Epithelial cell of proximal tubule (primary cell): ENCODE measurements around the gene ZNF124. TPM values are rescaled to one million over a fixed set of nuclear protein-coding genes. Genes with fewer than 3 reads are reported as not detected.

Experiments
- DNase-seq: peaks from one replicate; pipeline ENCODE4 v3.0.0-alpha.2; 2011; ENCODE audit warnings: low read depth
- H3K4me3 ChIP-seq: 2 replicates; pipeline ENCODE4 v1.5.1; 2011; ENCODE audit warnings: low read depth, mild to moderate bottlenecking, low read length
- total RNA-seq: library from RNA; depleted of rRNA; stranded (reverse); fragments of >200 nt; gene quantifications from 2 replicates; pipeline ENCODE4 v1.2.3, GENCODE V29; 2015
- TF ChIP-seq, protein P1 (sequence below): conservative IDR thresholded peaks from 2 replicates; pipeline ENCODE4 v1.5.1; 2012; ENCODE audit warnings: low read depth, mild to moderate bottlenecking, low read length

The ZNF124 gene
- total RNA-seq, 1 donor from 2014 or later: 15.4 TPM

DNA sequence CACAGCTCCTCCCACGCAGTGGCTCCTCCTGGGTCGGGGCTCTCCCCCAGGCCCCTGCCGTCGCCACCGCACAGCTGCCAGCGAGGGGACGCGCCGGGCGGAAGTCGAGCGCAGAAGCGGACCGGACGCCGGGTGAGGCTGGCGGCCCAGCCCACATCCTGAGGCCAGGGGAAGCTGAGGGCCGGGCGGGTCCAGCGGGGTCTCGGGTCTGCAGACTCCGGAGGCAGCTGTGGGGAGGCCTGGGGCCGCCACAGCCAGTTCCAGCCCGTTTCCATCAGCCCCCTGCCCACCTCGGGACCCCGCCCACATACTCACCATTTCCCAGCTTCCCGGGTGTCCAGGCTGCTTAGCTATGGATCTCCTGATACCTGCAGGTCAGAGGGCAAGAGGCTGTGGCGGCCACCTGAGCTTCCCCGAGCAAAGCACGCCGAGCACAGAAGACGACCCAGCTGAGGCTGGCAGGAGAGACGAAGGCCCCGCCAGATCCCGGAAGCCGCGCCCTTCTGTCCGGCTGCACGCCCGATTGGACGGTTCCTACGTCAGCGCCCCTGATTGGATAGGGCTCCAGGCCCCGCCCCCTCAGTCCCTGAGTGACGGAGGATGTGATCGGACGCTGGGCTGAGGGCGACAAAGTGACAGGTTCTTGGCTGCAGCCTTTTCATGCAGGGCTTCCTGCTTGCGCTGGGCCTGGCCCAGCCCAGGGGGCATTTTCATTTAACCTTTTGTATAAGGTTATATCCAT is 38.7 kb upstream of the ZNF124 start:
- peak overlapping the region; percentile 88 for H3K4me3 ChIP-seq
- TF ChIP-seq, protein P1, sequence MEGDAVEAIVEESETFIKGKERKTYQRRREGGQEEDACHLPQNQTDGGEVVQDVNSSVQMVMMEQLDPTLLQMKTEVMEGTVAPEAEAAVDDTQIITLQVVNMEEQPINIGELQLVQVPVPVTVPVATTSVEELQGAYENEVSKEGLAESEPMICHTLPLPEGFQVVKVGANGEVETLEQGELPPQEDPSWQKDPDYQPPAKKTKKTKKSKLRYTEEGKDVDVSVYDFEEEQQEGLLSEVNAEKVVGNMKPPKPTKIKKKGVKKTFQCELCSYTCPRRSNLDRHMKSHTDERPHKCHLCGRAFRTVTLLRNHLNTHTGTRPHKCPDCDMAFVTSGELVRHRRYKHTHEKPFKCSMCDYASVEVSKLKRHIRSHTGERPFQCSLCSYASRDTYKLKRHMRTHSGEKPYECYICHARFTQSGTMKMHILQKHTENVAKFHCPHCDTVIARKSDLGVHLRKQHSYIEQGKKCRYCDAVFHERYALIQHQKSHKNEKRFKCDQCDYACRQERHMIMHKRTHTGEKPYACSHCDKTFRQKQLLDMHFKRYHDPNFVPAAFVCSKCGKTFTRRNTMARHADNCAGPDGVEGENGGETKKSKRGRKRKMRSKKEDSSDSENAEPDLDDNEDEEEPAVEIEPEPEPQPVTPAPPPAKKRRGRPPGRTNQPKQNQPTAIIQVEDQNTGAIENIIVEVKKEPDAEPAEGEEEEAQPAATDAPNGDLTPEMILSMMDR: no peak
- DNase-seq: peak; percentile 36

DNA sequence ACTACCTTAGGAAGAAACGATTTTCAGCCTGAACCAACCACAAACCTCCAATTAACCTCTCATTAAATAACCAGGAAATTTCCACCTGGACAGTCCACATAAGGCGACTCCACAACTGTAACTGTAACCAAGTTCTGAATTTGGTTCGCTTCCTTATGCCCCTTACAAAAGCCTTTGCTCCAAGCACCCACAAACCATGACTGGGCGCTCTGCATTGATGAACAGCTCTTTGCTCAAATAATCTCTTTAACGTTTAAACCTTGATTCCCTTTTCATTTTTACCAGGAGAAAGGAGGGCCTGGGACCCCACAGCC is 38.2 kb upstream of the ZNF124 start:
- H3K4me3 ChIP-seq: peak overlapping the region; percentile 88
- TF ChIP-seq, protein P1: no peak
- no peak for DNase-seq

DNA sequence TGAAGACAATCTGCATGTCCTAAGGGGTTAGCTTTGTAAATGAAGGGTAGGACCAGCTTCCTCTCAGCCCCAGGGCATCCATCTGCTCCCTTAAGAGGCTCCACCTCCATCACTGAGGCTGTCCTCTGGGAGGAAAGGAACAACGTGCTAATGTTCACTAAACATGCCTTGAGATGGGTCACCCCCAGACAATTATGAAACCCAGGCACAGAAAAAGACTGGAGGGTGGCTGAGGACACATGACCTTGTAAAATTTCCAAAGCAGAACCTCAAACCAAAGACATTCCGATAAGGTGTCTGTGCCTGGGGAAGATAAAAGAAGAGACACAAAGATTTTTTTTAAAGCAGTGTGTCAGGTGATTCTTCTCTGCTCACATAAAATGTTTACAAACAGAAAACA is 37.6 kb upstream of the ZNF124 start:
- no peak for DNase-seq
- TF ChIP-seq, protein P1: no peak
- peak overlapping the region; percentile 88 for H3K4me3 ChIP-seq

DNA sequence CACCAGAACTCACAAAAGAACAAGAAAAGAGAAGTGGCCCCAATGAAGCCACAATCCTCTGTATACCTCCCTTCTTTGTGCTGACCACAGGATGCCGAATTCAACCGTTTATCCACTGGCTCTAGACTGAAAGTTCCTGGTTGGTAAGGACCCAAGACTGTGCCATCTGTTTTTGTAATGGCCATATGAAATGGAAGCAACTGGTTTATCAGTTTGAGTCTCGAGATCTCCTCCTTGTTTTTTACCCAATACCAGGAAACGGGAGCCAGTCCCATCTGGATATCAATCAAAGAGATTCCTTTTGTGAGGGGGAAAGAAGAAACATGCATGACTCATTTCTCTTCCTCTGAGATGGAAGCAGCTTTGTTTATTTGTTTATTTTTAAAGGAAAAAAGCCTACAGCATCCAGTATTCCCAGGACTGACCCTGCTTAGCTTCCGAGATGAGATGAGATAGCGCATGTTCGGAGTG is 32.4 kb upstream of the ZNF124 start:
- TF ChIP-seq, protein P1: no peak
- no peak overlapping the region for H3K4me3 ChIP-seq
- DNase-seq: no peak

GRCh38 chr1:247198781-247199180 is 27.0 kb upstream of the ZNF124 start:
- TF ChIP-seq, protein P1: no peak
- DNase-seq: no peak
- H3K4me3 ChIP-seq: no peak overlapping the region

- TF ChIP-seq, protein P1: no peak
- no peak for DNase-seq
Measured at GRCh38 chr1:247193958-247194357, 22.1 kb upstream of the ZNF124 start.

DNA sequence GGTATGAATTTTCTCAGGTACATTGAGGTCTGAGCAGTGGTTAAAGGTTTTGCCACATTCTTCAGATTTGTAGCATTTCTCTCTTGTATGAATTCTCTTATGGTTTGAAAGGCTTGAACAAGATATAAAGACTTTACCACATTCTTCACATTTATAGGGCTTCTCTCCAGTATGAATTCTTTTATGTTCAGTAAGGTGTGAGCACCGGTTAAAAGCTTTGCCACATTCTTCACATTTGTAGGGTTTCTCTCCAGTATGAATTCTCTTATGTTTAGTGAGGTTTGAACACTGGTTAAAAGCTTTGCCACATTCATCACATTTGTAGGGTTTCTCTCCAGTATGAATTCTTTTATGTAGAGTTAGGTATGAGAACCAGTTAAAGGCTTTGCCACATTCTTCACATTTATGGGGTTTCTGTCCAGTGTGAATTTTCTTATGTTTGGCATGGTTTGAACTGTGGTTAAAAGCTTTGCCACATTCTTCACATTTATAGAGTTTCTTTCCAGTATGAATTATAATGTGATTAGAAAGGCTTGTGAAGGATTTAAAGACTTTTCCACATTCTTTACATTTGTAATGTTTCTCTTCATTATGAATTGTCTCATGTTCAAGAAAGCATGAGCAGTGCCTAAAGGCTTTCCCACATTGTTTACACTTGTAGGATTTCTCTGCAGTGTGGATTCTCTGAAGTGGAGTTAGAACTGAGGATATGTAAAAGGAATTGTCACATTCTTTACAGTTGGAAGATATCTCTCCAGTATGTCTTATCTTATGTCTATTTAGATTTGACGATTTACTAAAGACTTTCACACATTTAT is 18.4 kb upstream of the ZNF124 start:
- no peak for DNase-seq
- TF ChIP-seq, protein P1: no peak
- H3K4me3 ChIP-seq: no peak overlapping the region

More at GRCh38 chr1:247193958-247194357, 22.1 kb upstream of the ZNF124 start:
- no peak overlapping the region for H3K4me3 ChIP-seq
